ENCODE results near the gene SMG6.

The SMG6 gene

DNA sequence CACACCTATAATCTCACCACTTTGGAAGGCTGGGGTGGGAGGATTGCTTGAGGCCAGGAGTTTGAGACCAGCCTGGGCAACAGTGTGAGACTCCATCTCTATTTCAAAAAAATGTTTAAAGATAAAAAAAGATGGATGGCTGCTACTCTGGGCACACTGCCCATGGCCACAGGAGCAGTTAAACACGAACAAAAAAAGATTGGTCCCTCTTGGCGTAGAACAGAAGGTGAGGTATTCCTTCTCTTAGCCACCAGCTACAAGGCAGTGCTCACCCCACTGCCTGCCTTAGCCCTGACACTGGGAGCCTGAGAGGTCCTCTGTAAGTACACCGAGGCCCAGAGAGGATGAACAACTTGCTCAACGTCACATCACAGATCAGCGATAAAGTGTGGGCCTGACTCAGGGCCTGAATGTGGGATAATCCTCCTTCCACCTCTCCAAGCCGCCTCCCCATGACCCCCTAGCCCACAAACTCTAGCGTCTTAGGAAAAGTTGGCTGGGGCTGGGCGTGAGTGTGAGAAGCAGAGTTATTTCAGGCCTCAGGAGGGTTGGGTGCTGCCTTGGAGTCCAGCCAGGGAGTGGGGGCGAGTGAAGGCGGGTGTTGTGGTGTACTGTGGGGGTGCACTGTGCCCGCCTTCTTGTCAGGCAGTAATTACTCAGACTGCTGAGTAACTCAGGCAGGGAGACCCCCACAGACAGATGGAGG is 275.9 kb downstream of the SMG6 start:
- no peak for ATAC-seq
- TF ChIP-seq ARNTL (CRISPR knock-in tag; IDR thresholded peaks at IDR 0.05; ENCODE audit: borderline replicate concordance, low read depth): no peak
- TF ChIP-seq SNAI2 (CRISPR knock-in tag; IDR thresholded peaks at IDR 0.05): no peak
- no peak for TF ChIP-seq ZNF8 (CRISPR knock-in tag; IDR thresholded peaks at IDR 0.05)
- no peak for TF ChIP-seq ZFP3 (CRISPR knock-in tag; IDR thresholded peaks at IDR 0.05)
- TF ChIP-seq ZNF565 (CRISPR knock-in tag; conservative IDR thresholded peaks at IDR 0.05; ENCODE audit: low read depth): no peak
- TF ChIP-seq, protein P1, sequence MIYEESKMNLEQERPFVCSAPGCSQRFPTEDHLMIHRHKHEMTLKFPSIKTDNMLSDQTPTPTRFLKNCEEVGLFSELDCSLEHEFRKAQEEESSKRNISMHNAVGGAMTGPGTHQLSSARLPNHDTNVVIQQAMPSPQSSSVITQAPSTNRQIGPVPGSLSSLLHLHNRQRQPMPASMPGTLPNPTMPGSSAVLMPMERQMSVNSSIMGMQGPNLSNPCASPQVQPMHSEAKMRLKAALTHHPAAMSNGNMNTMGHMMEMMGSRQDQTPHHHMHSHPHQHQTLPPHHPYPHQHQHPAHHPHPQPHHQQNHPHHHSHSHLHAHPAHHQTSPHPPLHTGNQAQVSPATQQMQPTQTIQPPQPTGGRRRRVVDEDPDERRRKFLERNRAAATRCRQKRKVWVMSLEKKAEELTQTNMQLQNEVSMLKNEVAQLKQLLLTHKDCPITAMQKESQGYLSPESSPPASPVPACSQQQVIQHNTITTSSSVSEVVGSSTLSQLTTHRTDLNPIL (CRISPR knock-in tag; IDR thresholded peaks at IDR 0.05; ENCODE audit: low read depth): no peak
- no peak for TF ChIP-seq RARB (CRISPR knock-in tag; IDR thresholded peaks at IDR 0.05)
- TF ChIP-seq, protein P2, sequence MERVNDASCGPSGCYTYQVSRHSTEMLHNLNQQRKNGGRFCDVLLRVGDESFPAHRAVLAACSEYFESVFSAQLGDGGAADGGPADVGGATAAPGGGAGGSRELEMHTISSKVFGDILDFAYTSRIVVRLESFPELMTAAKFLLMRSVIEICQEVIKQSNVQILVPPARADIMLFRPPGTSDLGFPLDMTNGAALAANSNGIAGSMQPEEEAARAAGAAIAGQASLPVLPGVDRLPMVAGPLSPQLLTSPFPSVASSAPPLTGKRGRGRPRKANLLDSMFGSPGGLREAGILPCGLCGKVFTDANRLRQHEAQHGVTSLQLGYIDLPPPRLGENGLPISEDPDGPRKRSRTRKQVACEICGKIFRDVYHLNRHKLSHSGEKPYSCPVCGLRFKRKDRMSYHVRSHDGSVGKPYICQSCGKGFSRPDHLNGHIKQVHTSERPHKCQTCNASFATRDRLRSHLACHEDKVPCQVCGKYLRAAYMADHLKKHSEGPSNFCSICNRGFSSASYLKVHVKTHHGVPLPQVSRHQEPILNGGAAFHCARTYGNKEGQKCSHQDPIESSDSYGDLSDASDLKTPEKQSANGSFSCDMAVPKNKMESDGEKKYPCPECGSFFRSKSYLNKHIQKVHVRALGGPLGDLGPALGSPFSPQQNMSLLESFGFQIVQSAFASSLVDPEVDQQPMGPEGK (CRISPR knock-in tag; IDR thresholded peaks at IDR 0.05; ENCODE audit: borderline replicate concordance): no peak
- TF ChIP-seq, protein P3, sequence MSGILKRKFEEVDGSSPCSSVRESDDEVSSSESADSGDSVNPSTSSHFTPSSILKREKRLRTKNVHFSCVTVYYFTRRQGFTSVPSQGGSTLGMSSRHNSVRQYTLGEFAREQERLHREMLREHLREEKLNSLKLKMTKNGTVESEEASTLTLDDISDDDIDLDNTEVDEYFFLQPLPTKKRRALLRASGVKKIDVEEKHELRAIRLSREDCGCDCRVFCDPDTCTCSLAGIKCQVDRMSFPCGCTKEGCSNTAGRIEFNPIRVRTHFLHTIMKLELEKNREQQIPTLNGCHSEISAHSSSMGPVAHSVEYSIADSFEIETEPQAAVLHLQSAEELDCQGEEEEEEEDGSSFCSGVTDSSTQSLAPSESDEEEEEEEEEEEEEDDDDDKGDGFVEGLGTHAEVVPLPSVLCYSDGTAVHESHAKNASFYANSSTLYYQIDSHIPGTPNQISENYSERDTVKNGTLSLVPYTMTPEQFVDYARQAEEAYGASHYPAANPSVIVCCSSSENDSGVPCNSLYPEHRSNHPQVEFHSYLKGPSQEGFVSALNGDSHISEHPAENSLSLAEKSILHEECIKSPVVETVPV (CRISPR knock-in tag; IDR thresholded peaks at IDR 0.05): no peak
- no peak for TF ChIP-seq ZC3H10 (CRISPR knock-in tag; IDR thresholded peaks at IDR 0.05)
- TF ChIP-seq TCF4 (CRISPR knock-in tag; IDR thresholded peaks at IDR 0.05; ENCODE audit: borderline replicate concordance): no peak
- TF ChIP-seq ISL1 (CRISPR knock-in tag; IDR thresholded peaks at IDR 0.05): no peak
- TF ChIP-seq, protein P4, sequence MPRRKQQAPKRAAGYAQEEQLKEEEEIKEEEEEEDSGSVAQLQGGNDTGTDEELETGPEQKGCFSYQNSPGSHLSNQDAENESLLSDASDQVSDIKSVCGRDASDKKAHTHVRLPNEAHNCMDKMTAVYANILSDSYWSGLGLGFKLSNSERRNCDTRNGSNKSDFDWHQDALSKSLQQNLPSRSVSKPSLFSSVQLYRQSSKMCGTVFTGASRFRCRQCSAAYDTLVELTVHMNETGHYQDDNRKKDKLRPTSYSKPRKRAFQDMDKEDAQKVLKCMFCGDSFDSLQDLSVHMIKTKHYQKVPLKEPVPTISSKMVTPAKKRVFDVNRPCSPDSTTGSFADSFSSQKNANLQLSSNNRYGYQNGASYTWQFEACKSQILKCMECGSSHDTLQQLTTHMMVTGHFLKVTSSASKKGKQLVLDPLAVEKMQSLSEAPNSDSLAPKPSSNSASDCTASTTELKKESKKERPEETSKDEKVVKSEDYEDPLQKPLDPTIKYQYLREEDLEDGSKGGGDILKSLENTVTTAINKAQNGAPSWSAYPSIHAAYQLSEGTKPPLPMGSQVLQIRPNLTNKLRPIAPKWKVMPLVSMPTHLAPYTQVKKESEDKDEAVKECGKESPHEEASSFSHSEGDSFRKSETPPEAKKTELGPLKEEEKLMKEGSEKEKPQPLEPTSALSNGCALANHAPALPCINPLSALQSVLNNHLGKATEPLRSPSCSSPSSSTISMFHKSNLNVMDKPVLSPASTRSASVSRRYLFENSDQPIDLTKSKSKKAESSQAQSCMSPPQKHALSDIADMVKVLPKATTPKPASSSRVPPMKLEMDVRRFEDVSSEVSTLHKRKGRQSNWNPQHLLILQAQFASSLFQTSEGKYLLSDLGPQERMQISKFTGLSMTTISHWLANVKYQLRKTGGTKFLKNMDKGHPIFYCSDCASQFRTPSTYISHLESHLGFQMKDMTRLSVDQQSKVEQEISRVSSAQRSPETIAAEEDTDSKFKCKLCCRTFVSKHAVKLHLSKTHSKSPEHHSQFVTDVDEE (CRISPR knock-in tag; IDR thresholded peaks at IDR 0.05): no peak
- TF ChIP-seq, protein P5, sequence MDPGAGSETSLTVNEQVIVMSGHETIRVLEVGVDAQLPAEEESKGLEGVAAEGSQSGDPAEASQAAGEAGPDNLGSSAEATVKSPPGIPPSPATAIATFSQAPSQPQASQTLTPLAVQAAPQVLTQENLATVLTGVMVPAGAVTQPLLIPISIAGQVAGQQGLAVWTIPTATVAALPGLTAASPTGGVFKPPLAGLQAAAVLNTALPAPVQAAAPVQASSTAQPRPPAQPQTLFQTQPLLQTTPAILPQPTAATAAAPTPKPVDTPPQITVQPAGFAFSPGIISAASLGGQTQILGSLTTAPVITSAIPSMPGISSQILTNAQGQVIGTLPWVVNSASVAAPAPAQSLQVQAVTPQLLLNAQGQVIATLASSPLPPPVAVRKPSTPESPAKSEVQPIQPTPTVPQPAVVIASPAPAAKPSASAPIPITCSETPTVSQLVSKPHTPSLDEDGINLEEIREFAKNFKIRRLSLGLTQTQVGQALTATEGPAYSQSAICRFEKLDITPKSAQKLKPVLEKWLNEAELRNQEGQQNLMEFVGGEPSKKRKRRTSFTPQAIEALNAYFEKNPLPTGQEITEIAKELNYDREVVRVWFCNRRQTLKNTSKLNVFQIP (CRISPR knock-in tag; IDR thresholded peaks at IDR 0.05; ENCODE audit: borderline replicate concordance, low read depth): no peak
- TF ChIP-seq TOX (CRISPR knock-in tag; IDR thresholded peaks at IDR 0.05; ENCODE audit: borderline replicate concordance): no peak
- TF ChIP-seq BACH2 (CRISPR knock-in tag; IDR thresholded peaks at IDR 0.05; ENCODE audit: borderline replicate concordance): no peak
- no peak for TF ChIP-seq GLIS3 (CRISPR knock-in tag; IDR thresholded peaks at IDR 0.05)
- no peak for TF ChIP-seq CSDC2 (CRISPR knock-in tag; IDR thresholded peaks at IDR 0.05)

DNA sequence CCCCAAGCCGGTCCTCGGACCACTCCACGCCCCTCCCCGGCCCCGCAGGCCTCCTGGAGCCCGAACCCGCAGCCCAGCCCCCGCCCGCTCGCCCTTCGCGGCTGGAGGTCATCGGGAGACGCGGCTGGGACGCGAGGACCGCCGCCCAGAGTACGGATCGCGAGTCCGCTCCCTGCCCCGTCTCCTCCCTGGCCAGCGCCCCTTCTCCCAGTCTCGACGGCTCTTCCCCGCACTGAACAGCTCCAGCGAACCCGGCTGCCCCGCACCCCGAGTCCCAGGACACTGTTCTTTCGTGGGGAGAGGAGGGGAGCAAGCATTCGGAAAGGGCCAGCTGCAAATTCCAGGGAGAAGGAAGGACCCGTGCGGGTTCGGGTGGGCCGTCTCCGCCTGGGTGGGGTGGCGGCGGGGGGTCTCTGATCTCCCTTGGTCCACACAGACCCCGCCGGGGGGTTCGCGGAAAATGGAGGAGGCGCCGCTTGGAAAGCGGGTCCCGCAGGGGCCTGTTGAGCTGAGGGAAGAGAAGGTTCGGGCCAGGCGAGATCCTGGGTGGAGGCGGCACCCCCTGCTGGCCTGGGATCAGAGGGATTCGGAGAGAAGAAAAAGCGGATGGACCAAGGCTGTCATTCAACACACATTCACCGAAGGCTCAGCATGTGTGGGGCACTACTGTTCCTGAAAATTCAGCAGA is 277.8 kb downstream of the SMG6 start:
- peak; percentile 60 for ATAC-seq
- TF ChIP-seq BACH2 (CRISPR knock-in tag; IDR thresholded peaks at IDR 0.05; ENCODE audit: borderline replicate concordance) (no peak), ZNF8 (CRISPR knock-in tag; IDR thresholded peaks at IDR 0.05) (no peak), ZC3H10 (CRISPR knock-in tag; IDR thresholded peaks at IDR 0.05) (no peak), TCF4 (CRISPR knock-in tag; IDR thresholded peaks at IDR 0.05; ENCODE audit: borderline replicate concordance) (no peak), ZNF70 (CRISPR knock-in tag; IDR thresholded peaks at IDR 0.05) (no peak)
- TF ChIP-seq, protein P1 (CRISPR knock-in tag; IDR thresholded peaks at IDR 0.05; ENCODE audit: low read depth): no peak
- TF ChIP-seq, protein P3 (CRISPR knock-in tag; IDR thresholded peaks at IDR 0.05): no peak
- TF ChIP-seq, protein P4 (CRISPR knock-in tag; IDR thresholded peaks at IDR 0.05): no peak
- TF ChIP-seq, protein P5 (CRISPR knock-in tag; IDR thresholded peaks at IDR 0.05; ENCODE audit: borderline replicate concordance, low read depth): no peak
